HG02798 (cell line): ENCODE results near the gene FLNB.

Experiments used
- ATAC-seq: cut with Tn5 transposase; IDR thresholded peaks from one replicate; pipeline ENCODE4 v1.9.1; 2021; ENCODE audit warnings: mild to moderate bottlenecking; ENCODE audit not compliant: unreplicated experiment, poor library complexity

FLNB gene

GRCh38 chr3:58027704-58028317, 19.6 kb downstream of the FLNB start:
- ATAC-seq: no peak

- ATAC-seq: no peak
These were observed 20.7 kb downstream of the FLNB start for GRCh38 chr3:58028902-58029301.

- ATAC-seq: no peak
These were observed 21.8 kb downstream of the FLNB start for GRCh38 chr3:58029842-58030584.

GRCh38 chr3:58032186-58032585, 24.0 kb downstream of the FLNB start:
- ATAC-seq: no peak

- peak; percentile 99 for ATAC-seq
These were observed 26.7 kb downstream of the FLNB start for GRCh38 chr3:58034738-58035523.

- ATAC-seq: no peak
These were observed 27.5 kb downstream of the FLNB start for GRCh38 chr3:58035524-58036255.

- no peak for ATAC-seq
These were observed 28.2 kb downstream of the FLNB start for GRCh38 chr3:58036293-58037032.

GRCh38 chr3:58037141-58037910, 29.1 kb downstream of the FLNB start:
- ATAC-seq: no peak

- no peak for ATAC-seq
These were observed 30.6 kb downstream of the FLNB start for GRCh38 chr3:58038675-58039292.

GRCh38 chr3:58039601-58040000, 31.4 kb downstream of the FLNB start:
- no peak for ATAC-seq

- ATAC-seq: no peak
These were observed 33.1 kb downstream of the FLNB start for GRCh38 chr3:58041182-58041825.

- ATAC-seq: peak; percentile 95
These were observed 33.7 kb downstream of the FLNB start for GRCh38 chr3:58041826-58042324.

GRCh38 chr3:58042947-58043707, 34.9 kb downstream of the FLNB start:
- ATAC-seq: no peak

- no peak for ATAC-seq
These were observed 35.7 kb downstream of the FLNB start for GRCh38 chr3:58043933-58044332.

GRCh38 chr3:58044691-58045483, 36.7 kb downstream of the FLNB start:
- no peak for ATAC-seq

- ATAC-seq: no peak
These were observed 39.6 kb downstream of the FLNB start for GRCh38 chr3:58047826-58048225.

GRCh38 chr3:58048301-58048700, 40.1 kb downstream of the FLNB start:
- no peak for ATAC-seq
